GM23248 (cell line): ENCODE data around the gene UBAC2. TPM values are rescaled to one million over a fixed set of nuclear protein-coding genes. Genes with fewer than 3 reads are reported as not detected.

Experiments
- DNase-seq: peaks from one replicate; pipeline ENCODE4 v3.0.0-alpha.2; 2015
- H2AFZ ChIP-seq: fragments of 200-600 bp; sonication (generic); 2 replicates; pipeline ENCODE4 v1.6.1; 2016; ENCODE audit warnings: antibody characterized with exemption
- H3F3A ChIP-seq: fragments of 200-600 bp; sonication (generic); 2 replicates; pipeline ENCODE4 v1.6.1; 2016; ENCODE audit warnings: mild to moderate bottlenecking, antibody characterized with exemption, mixed run types; ENCODE audit not compliant: insufficient read depth
- H3K27ac ChIP-seq: fragments of 200-600 bp; sonication (generic); 2 replicates; pipeline ENCODE4 v1.5.1; 2016; ENCODE audit warnings: mild to moderate bottlenecking
- H3K27me3 ChIP-seq: fragments of 200-600 bp; sonication (generic); replicated peaks from 2 replicates; pipeline ENCODE4 v1.6.1; 2016; ENCODE audit warnings: mild to moderate bottlenecking; ENCODE audit not compliant: insufficient read depth
- H3K36me3 ChIP-seq: fragments of 200-600 bp; sonication (generic); 2 replicates; pipeline ENCODE4 v1.6.1; 2016; ENCODE audit warnings: low read depth, mild to moderate bottlenecking
- H3K4me1 ChIP-seq: fragments of 200-600 bp; sonication (generic); 2 replicates; pipeline ENCODE4 v1.6.1; 2016; ENCODE audit warnings: mild to moderate bottlenecking; ENCODE audit not compliant: insufficient read depth
- H3K4me2 ChIP-seq: fragments of 200-600 bp; sonication (generic); one replicate; pipeline ENCODE4 v1.6.1; 2016; ENCODE audit warnings: mild to moderate bottlenecking; ENCODE audit not compliant: unreplicated experiment
- H3K4me3 ChIP-seq: fragments of 200-600 bp; sonication (generic); 2 replicates; pipeline ENCODE4 v1.5.1; 2016; ENCODE audit warnings: mild to moderate bottlenecking
- H3K79me2 ChIP-seq: fragments of 200-600 bp; sonication (generic); 2 replicates; pipeline ENCODE4 v1.6.1; 2016; ENCODE audit warnings: mild to moderate bottlenecking; ENCODE audit not compliant: insufficient read depth
- H3K9ac ChIP-seq: fragments of 200-600 bp; sonication (generic); 2 replicates; pipeline ENCODE4 v1.6.1; 2016; ENCODE audit warnings: mild to moderate bottlenecking
- H3K9me2 ChIP-seq: fragments of 200-600 bp; sonication (generic); 2 replicates; pipeline ENCODE4 v1.6.1; 2016; ENCODE audit warnings: mixed run types, mild to moderate bottlenecking, moderate library complexity; ENCODE audit not compliant: insufficient read depth
- H3K9me3 ChIP-seq: fragments of 200-600 bp; sonication (generic); one replicate; pipeline ENCODE4 v1.6.1; 2017; ENCODE audit warnings: low read depth
- H4K20me1 ChIP-seq: fragments of 200-600 bp; sonication (generic); 2 replicates; pipeline ENCODE4 v1.6.0; 2016; ENCODE audit not compliant: insufficient read depth
- EZH2 ChIP-seq: fragments of 200-600 bp; sonication (generic); IDR thresholded peaks from 2 replicates; pipeline ENCODE4 v1.6.1; 2018; ENCODE audit warnings: antibody characterized with exemption, mild to moderate bottlenecking; ENCODE audit not compliant: insufficient read depth, poor library complexity, severe bottlenecking
- EZH2phosphoT487 ChIP-seq: fragments of 200-600 bp; sonication (generic); IDR thresholded peaks from 2 replicates; pipeline ENCODE4 v1.6.1; 2018; ENCODE audit warnings: antibody characterized with exemption, moderate library complexity, mild to moderate bottlenecking, low read depth; ENCODE audit not compliant: insufficient read depth
- WGBS, 2 experiments: methylation state at CpG; one replicate each; pipeline ENCODE4 v1.1.6; 2015 to 2017; ENCODE audit warnings: low lambda C conversion rate in 2 of 2, low coverage in 1 of 2; ENCODE audit errors: missing lambda C conversion rate in 2 of 2; 5-methylcytosine and 5-hydroxymethylcytosine counted together
- in situ Hi-C: fragments of 300-500 bp; cut with MboI; formaldehyde crosslinking; loops from 2 replicates; pipeline ENCODE4 v1.15.0; 2020
- polyA plus RNA-seq: library from polyadenylated mRNA; unstranded; fragments of >200 nt; fragmentation: Nextera tagmentation; extraction: Ambion mirVana; gene quantifications from 2 replicates; pipeline ENCODE4 v1.2.1, GENCODE V29; 2016
- total RNA-seq: library from RNA; depleted of rRNA; stranded (reverse); fragments of >200 nt; shearing (Covaris generic); gene quantifications from 2 replicates; pipeline ENCODE4 v1.2.3, GENCODE V29; 2014

The UBAC2 gene
- total and polyA plus RNA-seq, 2 experiments from 2014 or later = 66.1 to 95.9 TPM

- H3K4me2 ChIP-seq = no peak overlapping the region
- H4K20me1 ChIP-seq = no peaks in the 10 kb centered on the region
- no peak for TF ChIP-seq EZH2
- TF ChIP-seq EZH2phosphoT487 = no peak
- no peaks in the 10 kb centered on the region for H3K27me3 ChIP-seq
- H2AFZ ChIP-seq = no peak overlapping the region
- no peaks in the 10 kb centered on the region for H3K9me2 ChIP-seq
- H3K4me3 ChIP-seq = no peak overlapping the region
- no peak overlapping the region for H3K27ac ChIP-seq
- H3K36me3 ChIP-seq = no peaks in the 10 kb centered on the region
- DNase-seq = no peak
- no peaks in the 10 kb centered on the region for H3K9me3 ChIP-seq
- no peak overlapping the region for H3K9ac ChIP-seq
- H3K4me1 ChIP-seq = peaks cover 11% of the 10 kb centered on the region
- 90 to 92% methylated on average over 8 of the region's 8 CpGs for WGBS, 2 experiments
- in situ Hi-C loops = no loop called here
- peaks cover 10% of the 10 kb centered on the region for H3F3A ChIP-seq
- H3K79me2 ChIP-seq = 0 out of 2 replicates have a peak, but pooled peaks cover 4% of the 10 kb centered on the region
Measured at GRCh38 chr13:99302637-99303505, 102.2 kb downstream of the UBAC2 start.

- no peak for TF ChIP-seq EZH2phosphoT487
- no peak for TF ChIP-seq EZH2
- no peaks in the 10 kb centered on the region for H3K9me3 ChIP-seq
- H3K9ac ChIP-seq = no peak overlapping the region
- no peak overlapping the region for H3K27ac ChIP-seq
- peaks cover 22% of the 10 kb centered on the region for H3K4me1 ChIP-seq
- peaks cover 21% of the 10 kb centered on the region for H3F3A ChIP-seq
- H3K9me2 ChIP-seq = no peaks in the 10 kb centered on the region
- no peak overlapping the region for H3K4me2 ChIP-seq
- H3K4me3 ChIP-seq = no peak overlapping the region
- no peaks in the 10 kb centered on the region for H4K20me1 ChIP-seq
- no peak for DNase-seq
- in situ Hi-C loops = no loop called here
- H3K27me3 ChIP-seq = no peaks in the 10 kb centered on the region
- whole genome bisulfite sequencing, 2 experiments = 90 to 95% methylated on average over 14 of the region's 14 CpGs
- no peaks in the 10 kb centered on the region for H3K36me3 ChIP-seq
- 0 out of 2 replicates have a peak, but pooled peaks cover 4% of the 10 kb centered on the region for H3K79me2 ChIP-seq
- no peak overlapping the region for H2AFZ ChIP-seq
Measured at GRCh38 chr13:99303863-99304521, 103.3 kb downstream of the UBAC2 start.

- peaks cover 26% of the 10 kb centered on the region for H3F3A ChIP-seq
- WGBS, 2 experiments = 90 to 95% methylated on average over 4 of the region's 4 CpGs
- no peaks in the 10 kb centered on the region for H3K27me3 ChIP-seq
- DNase-seq = no peak
- no peak overlapping the region for H3K4me3 ChIP-seq
- no peaks in the 10 kb centered on the region for H4K20me1 ChIP-seq
- H3K9me3 ChIP-seq = no peaks in the 10 kb centered on the region
- H3K79me2 ChIP-seq = 0 out of 2 replicates have a peak, but pooled peaks cover 4% of the 10 kb centered on the region
- no peak overlapping the region for H3K9ac ChIP-seq
- TF ChIP-seq EZH2phosphoT487 = no peak
- TF ChIP-seq EZH2 = no peak
- H2AFZ ChIP-seq = no peak overlapping the region
- peaks cover 28% of the 10 kb centered on the region for H3K4me1 ChIP-seq
- in situ Hi-C loops = no loop called here
- no peaks in the 10 kb centered on the region for H3K9me2 ChIP-seq
- no peak overlapping the region for H3K27ac ChIP-seq
- H3K36me3 ChIP-seq = no peaks in the 10 kb centered on the region
- no peak overlapping the region for H3K4me2 ChIP-seq
Measured at GRCh38 chr13:99304541-99304940, 103.9 kb downstream of the UBAC2 start.

- Histone ChIP-seq H3K4me2 (no peak overlapping the region), H4K20me1 (no peaks in the 10 kb centered on the region), H3K79me2 (0 out of 2 replicates have a peak, but pooled peaks cover 4% of the 10 kb centered on the region), H3K4me1 (peaks cover 34% of the 10 kb centered on the region), H3K36me3 (no peaks in the 10 kb centered on the region), H3F3A (peaks cover 33% of the 10 kb centered on the region), H3K9ac (no peak overlapping the region), H3K27me3 (no peaks in the 10 kb centered on the region), H3K4me3 (no peak overlapping the region), H3K27ac (no peak overlapping the region), H2AFZ (no peak overlapping the region), H3K9me2 (no peaks in the 10 kb centered on the region), H3K9me3 (no peaks in the 10 kb centered on the region)
- in situ Hi-C loops = no loop called here
- TF ChIP-seq EZH2 (no peak), EZH2phosphoT487 (no peak)
- 96 to 98% methylated on average over 5 of the region's 5 CpGs for WGBS, 2 experiments
- no peak for DNase-seq
Measured at GRCh38 chr13:99305158-99305557, 104.5 kb downstream of the UBAC2 start.
